H1 (cell line): ENCODE results near the gene KRTAP1-5. TPM values are rescaled to one million over a fixed set of nuclear protein-coding genes. Genes with fewer than 3 reads are reported as not detected.

Experiments used
- CTCF ChIA-PET: fragments of 300-600 bp; sonication (Branson Sonifier 250); formaldehyde crosslinking; loops from one replicate; lab custom pipeline; 2021; ENCODE audit not compliant: partially characterized antibody; lab: Charles Lee
- POLR2A ChIA-PET: fragments of 300-600 bp; sonication (Branson Sonifier 250); formaldehyde crosslinking; loops from one replicate; lab custom pipeline; 2021; ENCODE audit warnings: inconsistent platforms; ENCODE audit not compliant: partially characterized antibody; lab: Charles Lee
- DNase-seq, 2 experiments: peaks; one replicate each; pipeline versions ENCODE4 v3.0.0 to v3.0.0-alpha.2; 2010 to 2022; ENCODE audit warnings: low spot score in 2 of 2, low read depth in 1 of 2, mixed read lengths in 1 of 2
- FAIRE-seq: peaks from 2 replicates; lab custom pipeline; 2011; peaks lifted over from hg19 to GRCh38; lab: Jason Lieb, UNC
- H2AFZ ChIP-seq: 2 replicates; pipeline ENCODE4 v1.8.1; 2012; ENCODE audit warnings: low read length, inconsistent platforms
- H2AK5ac ChIP-seq: 2 replicates; pipeline ENCODE4 v1.6.1; 2013; ENCODE audit warnings: low read depth, low read length
- H2BK120ac ChIP-seq: replicated peaks from 2 replicates; pipeline ENCODE3; 2013; ENCODE audit warnings: low read depth, low read length, inconsistent platforms
- H2BK12ac ChIP-seq: 2 replicates; pipeline ENCODE4 v1.6.1; 2013; ENCODE audit warnings: low read depth, low read length
- H2BK15ac ChIP-seq: 2 replicates; pipeline ENCODE4 v1.6.1; 2013; ENCODE audit warnings: low read length
- H2BK20ac ChIP-seq: 2 replicates; pipeline ENCODE4 v1.6.1; 2013; ENCODE audit warnings: low read length
- H2BK5ac ChIP-seq: 2 replicates; pipeline ENCODE4 v1.6.1; 2013; ENCODE audit warnings: low read depth, low read length
- H3K14ac ChIP-seq: 2 replicates; pipeline ENCODE4 v1.6.1; 2013; ENCODE audit warnings: inconsistent platforms; ENCODE audit not compliant: insufficient read length
- H3K18ac ChIP-seq: 2 replicates; pipeline ENCODE4 v1.6.1; 2013; ENCODE audit warnings: low read length; ENCODE audit errors: extremely low read depth
- H3K23ac ChIP-seq: 2 replicates; pipeline ENCODE4 v1.6.1; 2013; ENCODE audit warnings: inconsistent platforms; ENCODE audit not compliant: insufficient read length
- H3K23me2 ChIP-seq: 2 replicates; pipeline ENCODE4 v1.6.1; 2013; ENCODE audit warnings: low read depth, low read length
- H3K27ac ChIP-seq: 2 replicates; pipeline ENCODE4 v1.6.1; 2011; ENCODE audit warnings: low read depth, low read length, inconsistent platforms
- H3K27me3 ChIP-seq, 4 experiments: replicated peaks in 1 of 4; 1 replicate in 1 of 4; 2 replicates in 3 of 4; pipeline versions ENCODE4 v1.6.1 to v1.8.1; 2011 to 2013; ENCODE audit warnings: low read length in 3 of 4, mild to moderate bottlenecking in 3 of 4, inconsistent platforms in 2 of 4, mixed read lengths in 2 of 4, moderate library complexity in 1 of 4; ENCODE audit not compliant: control insufficient read depth in 3 of 4, insufficient read depth in 3 of 4; ENCODE audit errors: extremely low read depth in 1 of 4
- H3K36me3 ChIP-seq, 4 experiments: 2 replicates each; pipeline versions ENCODE4 v1.6.1 to v1.8.1; 2011 to 2013; ENCODE audit warnings: mild to moderate bottlenecking in 4 of 4, low read length in 3 of 4, moderate library complexity in 2 of 4, control low read depth in 1 of 4, inconsistent platforms in 1 of 4; ENCODE audit not compliant: insufficient read depth in 4 of 4, control insufficient read depth in 2 of 4
- H3K4ac ChIP-seq: replicated peaks from 2 replicates; pipeline ENCODE3; 2013; ENCODE audit warnings: low read length, low read depth, mixed read lengths, inconsistent platforms; ENCODE audit not compliant: insufficient read length
- H3K4me1 ChIP-seq, 4 experiments: replicated peaks in 1 of 4; 1 replicate in 1 of 4; 2 replicates in 3 of 4; pipeline versions ENCODE4 v1.6.1 to v1.8.1; 2011 to 2013; ENCODE audit warnings: low read length in 3 of 4, inconsistent platforms in 2 of 4, mixed read lengths in 1 of 4; ENCODE audit not compliant: insufficient read depth in 4 of 4, control insufficient read depth in 3 of 4
- H3K4me2 ChIP-seq, 2 experiments: 2 replicates each; pipeline versions ENCODE4 v1.6.1 to v1.8.1; 2011 to 2013; ENCODE audit warnings: low read depth in 2 of 2, low read length in 2 of 2, control low read depth in 1 of 2, inconsistent platforms in 1 of 2, mild to moderate bottlenecking in 1 of 2; ENCODE audit not compliant: insufficient read depth in 1 of 2
- H3K4me3 ChIP-seq, 4 experiments: fragments of 200-600, 300-600 bp in 1 of 4; sonication (generic), shearing (Covaris generic), sonication (Bioruptor Twin) in 1 of 4; 2 replicates each; pipeline versions ENCODE4 v1.5.1 to v1.8.1; 2011 to 2016; ENCODE audit warnings: low read length in 4 of 4, low read depth in 3 of 4, control low read depth in 2 of 4, inconsistent platforms in 2 of 4, mild to moderate bottlenecking in 2 of 4, mixed read lengths in 1 of 4, moderate library complexity in 1 of 4; ENCODE audit not compliant: insufficient read depth in 2 of 4; ENCODE audit errors: extremely low read depth in 1 of 4
- H3K56ac ChIP-seq: replicated peaks from 2 replicates; pipeline ENCODE3; 2013; ENCODE audit warnings: low read depth, mild to moderate bottlenecking, mixed read lengths, low read length, inconsistent platforms; ENCODE audit not compliant: insufficient read length
- H3K79me1 ChIP-seq: 2 replicates; pipeline ENCODE4 v1.6.1; 2013; ENCODE audit warnings: low read depth, low read length, control low read depth
- H3K79me2 ChIP-seq, 2 experiments: 2 replicates each; pipeline versions ENCODE4 v1.6.1 to v1.8.1; 2012 to 2013; ENCODE audit warnings: low read length in 2 of 2, mild to moderate bottlenecking in 2 of 2, inconsistent platforms in 1 of 2; ENCODE audit not compliant: insufficient read depth in 2 of 2, control insufficient read depth in 1 of 2
- H3K9ac ChIP-seq, 4 experiments: replicated peaks in 1 of 4; 1 replicate in 1 of 4; 2 replicates in 3 of 4; pipeline versions ENCODE4 v1.6.1 to v1.8.1; 2011 to 2013; ENCODE audit warnings: low read depth in 3 of 4, low read length in 3 of 4, control low read depth in 2 of 4, mild to moderate bottlenecking in 2 of 4, moderate library complexity in 2 of 4, inconsistent platforms in 1 of 4; ENCODE audit errors: extremely low read depth in 1 of 4
- H3K9me3 ChIP-seq, 2 experiments: 2 replicates each; pipeline versions ENCODE4 v1.6.1 to v1.8.1; 2012 to 2013; ENCODE audit warnings: mild to moderate bottlenecking in 2 of 2, moderate library complexity in 2 of 2, control low read depth in 1 of 2, inconsistent platforms in 1 of 2, low read depth in 1 of 2, low read length in 1 of 2, mixed read lengths in 1 of 2; ENCODE audit not compliant: insufficient read depth in 2 of 2
- H4K20me1 ChIP-seq, 2 experiments: replicated peaks in 1 of 2; 2 replicates each; pipeline versions ENCODE3 to v1.8.1; 2011 to 2013; ENCODE audit warnings: inconsistent platforms in 2 of 2, low read length in 2 of 2, mild to moderate bottlenecking in 1 of 2; ENCODE audit not compliant: insufficient read depth in 2 of 2, control insufficient read depth in 1 of 2
- H4K5ac ChIP-seq: 2 replicates; pipeline ENCODE4 v1.6.1; 2013; ENCODE audit warnings: low read length, low read depth, mixed read lengths, inconsistent platforms; ENCODE audit not compliant: insufficient read length
- H4K8ac ChIP-seq: 2 replicates; pipeline ENCODE4 v1.8.0; 2013; ENCODE audit warnings: mild to moderate bottlenecking, moderate library complexity, low read length, inconsistent platforms; ENCODE audit not compliant: insufficient read depth; ENCODE audit errors: extremely low read depth
- H4K91ac ChIP-seq: replicated peaks from 2 replicates; pipeline ENCODE3; 2013; ENCODE audit warnings: low read length, mixed read lengths, inconsistent platforms; ENCODE audit not compliant: insufficient read length
- ASH2L ChIP-seq: fragments of 200-600, 300-600 bp; sonication (generic); IDR thresholded peaks from one replicate; pipeline ENCODE4 v1.7.1; 2017; ENCODE audit warnings: low read length
- BACH1 ChIP-seq: IDR thresholded peaks from 2 replicates; pipeline ENCODE4 v1.6.1; 2012; ENCODE audit warnings: low read length, improper control_type of control experiment
- CEBPB ChIP-seq: IDR thresholded peaks from 2 replicates; pipeline ENCODE4 v1.6.1; 2012; ENCODE audit warnings: low read depth, low read length
- CTBP2 ChIP-seq: IDR thresholded peaks from 2 replicates; pipeline ENCODE4 v1.7.0; 2011; ENCODE audit warnings: borderline replicate concordance, mild to moderate bottlenecking, moderate library complexity, mixed read lengths, low read length; ENCODE audit not compliant: insufficient read depth, insufficient read length
- EGR1 ChIP-seq: IDR thresholded peaks from 2 replicates; pipeline ENCODE4 v1.6.1; 2011; ENCODE audit warnings: low read depth, low read length, borderline replicate concordance
- HDAC6 ChIP-seq: IDR thresholded peaks from one replicate; pipeline ENCODE4 v1.7.1; 2012; ENCODE audit warnings: low read depth, mild to moderate bottlenecking, inconsistent platforms, low read length, moderate library complexity
- JUND ChIP-seq: IDR thresholded peaks from 2 replicates; pipeline ENCODE4 v1.6.1; 2011; ENCODE audit warnings: mild to moderate bottlenecking, improper control_type of control experiment, low read length
- POLR2A ChIP-seq, 2 experiments: IDR thresholded peaks; 1 replicate in 1 of 2; 2 replicates in 1 of 2; pipeline ENCODE4 v1.6.1; 2011; ENCODE audit warnings: low read depth in 2 of 2, low read length in 2 of 2, mild to moderate bottlenecking in 2 of 2; ENCODE audit errors: control extremely low read depth in 1 of 2
- RNF2 ChIP-seq: fragments of 200-900, 300-1000 bp; sonication (generic); IDR thresholded peaks from 2 replicates; pipeline ENCODE4 v1.7.1; 2016; ENCODE audit warnings: borderline replicate concordance, low read depth, mild to moderate bottlenecking, antibody characterized with exemption, low read length; ENCODE audit not compliant: poor library complexity, severe bottlenecking; ENCODE audit errors: missing control alignments
- SIRT6 ChIP-seq: IDR thresholded peaks from one replicate; pipeline ENCODE4 v1.7.1; 2012; ENCODE audit warnings: low read length, inconsistent platforms
- SP1 ChIP-seq: IDR thresholded peaks from 2 replicates; pipeline ENCODE4 v1.6.1; 2011; ENCODE audit warnings: low read depth, low read length
- TAF1 ChIP-seq: IDR thresholded peaks from 2 replicates; pipeline ENCODE4 v1.6.1; 2011; ENCODE audit warnings: mild to moderate bottlenecking, low read depth, low read length
- TAF7 ChIP-seq: optimal IDR thresholded peaks from 2 replicates; pipeline ENCODE3; 2011; ENCODE audit warnings: low read depth, mild to moderate bottlenecking, inconsistent platforms, low read length, moderate library complexity, borderline replicate concordance
- TCF12 ChIP-seq: IDR thresholded peaks from 2 replicates; pipeline ENCODE4 v1.6.1; 2011; ENCODE audit warnings: low read depth, mild to moderate bottlenecking, low read length
- TEAD4 ChIP-seq: IDR thresholded peaks from 2 replicates; pipeline ENCODE4 v1.6.1; 2012; ENCODE audit warnings: low read depth, low read length, inconsistent platforms, mixed read lengths
- WGBS, 2 experiments: shearing (Covaris generic) in 1 of 2; methylation state at CpG; one replicate each; pipeline versions ENCODE4 v1.1.6 to v1.1.7; 2013 to 2015; ENCODE audit warnings: low lambda C conversion rate in 2 of 2, mixed read lengths in 2 of 2, inconsistent platforms in 1 of 2, low coverage in 1 of 2, missing lambda C conversion rate in 1 of 2; ENCODE audit not compliant: insufficient replicate concordance in 2 of 2, insufficient coverage in 1 of 2, insufficient read length in 1 of 2; ENCODE audit errors: extremely low coverage in 1 of 2, missing lambda C conversion rate in 1 of 2; 5-methylcytosine and 5-hydroxymethylcytosine counted together
- polyA plus RNA-seq, 7 experiments: library from polyadenylated mRNA; depleted of rRNA in 3 of 7; stranded (reverse) in 5 of 7; unstranded in 2 of 7; fragments of >200 nt in 5 of 7; fragments of 200-250 nt in 2 of 7; gene quantifications; 1 replicate in 5 of 7; 2 replicates in 1 of 7; 4 replicates in 1 of 7; pipeline versions ENCODE4 v1.2.1 to v1.2.3, GENCODE V29; 2011 to 2013; ENCODE audit warnings: missing spikeins in 2 of 7, mixed read lengths in 2 of 7
- total RNA-seq: library from RNA; stranded (reverse); fragmentation: NEBNext Ultra II Directional; extraction: Animal tissue kit (Norgen Biotek cat#: 25700); gene quantifications from 2 replicates; pipeline ENCODE4 v1.2.1, GENCODE V29; 2021

The KRTAP1-5 gene
- total and polyA plus RNA-seq, 2 of the 8 experiments (the other 6 are each of a cell fraction or from before 2014, with no cell fraction given) = not detected

- H4K5ac ChIP-seq = no peak overlapping the region
- no peak overlapping the region for H4K8ac ChIP-seq
- H3K36me3 ChIP-seq = no peaks in the 10 kb centered on the region
- no peaks in the 10 kb centered on the region for H3K9me3 ChIP-seq
- no peak overlapping the region for H4K91ac ChIP-seq
- H3K79me2 ChIP-seq = no peaks in the 10 kb centered on the region
- no peaks in the 10 kb centered on the region for H3K27me3 ChIP-seq
- H2AFZ ChIP-seq = no peak overlapping the region
- H3K4me3 ChIP-seq = no peak overlapping the region
- no peak overlapping the region for H2BK120ac ChIP-seq
- H3K23me2 ChIP-seq = no peaks in the 10 kb centered on the region
- H3K27ac ChIP-seq = no peak overlapping the region
- H3K9ac ChIP-seq = no peak overlapping the region
- H2AK5ac ChIP-seq = no peak overlapping the region
- H3K56ac ChIP-seq = no peak overlapping the region
- DNase-seq = no peak
- no peak overlapping the region for H2BK5ac ChIP-seq
- H3K4me1 ChIP-seq = no peaks in the 10 kb centered on the region; a peak in 1 of 7 replicates
- H2BK12ac ChIP-seq = no peak overlapping the region
- H3K79me1 ChIP-seq = no peaks in the 10 kb centered on the region
- 91 to 100% methylated on average over 2 to 3 of the region's 3 CpGs for WGBS, 2 experiments
- no peaks in the 10 kb centered on the region for H4K20me1 ChIP-seq
- POLR2A ChIA-PET = interaction anchor here (0.6 kb wide), 1 partner anchor 30 kb away, joined by 3 read pairs; no protein-coding TSS in a partner anchor
- no peak overlapping the region for H3K23ac ChIP-seq
- CTCF ChIA-PET = interaction anchor here (1.1 to 1.2 kb wide), 2 partner anchors 8 to 93 kb away, joined by 3 read pairs; no protein-coding TSS in a partner anchor
- no peak overlapping the region for H3K14ac ChIP-seq
- H3K4me2 ChIP-seq = no peak overlapping the region
- FAIRE-seq = no peak
- H3K4ac ChIP-seq = no peak overlapping the region
- no peak overlapping the region for H3K18ac ChIP-seq
- H2BK20ac ChIP-seq = no peak overlapping the region
- no peak overlapping the region for H2BK15ac ChIP-seq
- TF ChIP-seq TEAD4 (no peak), HDAC6 (no peak), BACH1 (no peak), CTBP2 (no peak), JUND (no peak), TAF1 (no peak), TCF12 (no peak), EGR1 (no peak), SP1 (no peak), TAF7 (no peak), POLR2A (IDR thresholded peaks at IDR 0.05; ENCODE audit: control extremely low read depth in 1 of 2, low read depth in 2 of 2, low read length in 2 of 2) (no peak), SIRT6 (no peak), RNF2 (no peak), ASH2L (no peak), CEBPB (no peak)
Measured at GRCh38 chr17:41024697-41025096, 2.3 kb downstream of the KRTAP1-5 start.
